Measurements from ENCODE around the gene KLF1.
"Not testable (repeated sequence)": the region's sequence is repeated elsewhere in the genome, so short reads cannot be mapped to it uniquely, and the experiment has no call there.

The KLF1 gene

GRCh38 chr19:12886969-12887747, at the start of gene KLF1:
TSS of gene KLF1 (minus strand) at chr19:12887201. CDS start at chr19:12887140, 61 bp downstream.
- no peak for DNase-seq (ENCODE audit: low read depth)

GRCh38 chr19:12936582-12936981, 49.6 kb upstream of the KLF1 start:
- no peak for DNase-seq (ENCODE audit: low read depth)

GRCh38 chr19:12935071-12935470, 48.1 kb upstream of the KLF1 start:
- no peak for DNase-seq (ENCODE audit: low read depth)

GRCh38 chr19:12933287-12934072, 46.5 kb upstream of the KLF1 start, which contains the start of gene FARSA:
TSS of gene FARSA (minus strand) at chr19:12933711. CDS start at chr19:12933696, 15 bp downstream.
- DNase-seq (ENCODE audit: low read depth): peak; percentile 82

GRCh38 chr19:12932392-12933286, 45.6 kb upstream of the KLF1 start:
- DNase-seq (ENCODE audit: low read depth): no peak

DNA sequence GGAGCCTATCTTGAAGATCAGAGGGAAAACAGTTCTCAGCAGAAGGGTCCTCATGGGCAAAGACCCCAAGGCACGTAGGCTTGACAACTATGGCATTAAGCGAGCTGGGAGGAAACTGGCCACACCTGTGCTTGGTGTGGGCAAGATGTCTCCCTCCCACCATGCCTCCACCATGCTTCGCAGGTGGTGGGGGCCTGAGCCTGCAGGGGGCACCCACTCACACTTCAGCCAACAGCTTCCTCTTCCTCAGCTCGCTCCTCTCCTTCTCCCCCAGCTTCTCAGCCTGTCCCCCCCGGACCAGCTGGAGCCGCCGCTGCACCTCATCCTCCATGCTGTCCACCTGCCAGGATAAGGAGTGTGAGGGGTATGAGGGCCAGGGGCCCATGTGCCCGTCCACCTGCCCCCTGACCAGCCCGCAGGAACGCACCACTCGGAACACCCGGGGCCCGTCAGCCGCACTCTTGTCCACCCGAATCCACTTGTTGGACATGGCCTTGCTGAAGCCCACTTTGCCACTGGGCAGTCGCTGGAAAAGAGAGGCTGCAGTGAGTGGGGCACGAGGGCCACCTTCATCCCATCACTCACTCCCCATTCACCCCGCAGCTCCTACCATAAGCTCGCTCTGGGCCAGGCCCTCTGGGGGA, 43.1 kb upstream of the KLF1 start:
- DNase-seq (ENCODE audit: low read depth): no peak

- DNase-seq (ENCODE audit: low read depth): no peak
These were observed 37.8 kb upstream of the KLF1 start for GRCh38 chr19:12924621-12925310.

DNA sequence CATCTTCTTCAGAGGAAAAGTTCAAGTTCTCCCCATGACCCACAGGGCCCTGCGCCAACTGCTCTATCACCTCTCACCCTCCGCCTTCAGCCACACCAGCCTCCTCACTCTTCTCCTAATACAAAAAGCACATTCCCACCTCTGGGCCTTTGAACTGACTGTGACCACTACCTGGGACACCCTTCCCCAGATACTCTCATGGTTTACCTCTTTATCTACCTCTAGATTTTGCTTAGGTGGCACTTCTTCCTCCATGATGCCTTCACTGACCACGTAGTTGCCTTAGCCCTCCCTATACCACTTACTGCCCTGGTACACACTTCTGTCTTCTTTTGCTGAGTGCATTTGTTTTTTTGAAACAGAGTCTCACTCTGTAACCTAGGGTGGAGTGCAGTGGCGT, 36.0 kb upstream of the KLF1 start:
- no peak for DNase-seq (ENCODE audit: low read depth)

- DNase-seq (ENCODE audit: low read depth): no peak
These were observed 34.0 kb upstream of the KLF1 start for GRCh38 chr19:12921047-12921446.

DNA sequence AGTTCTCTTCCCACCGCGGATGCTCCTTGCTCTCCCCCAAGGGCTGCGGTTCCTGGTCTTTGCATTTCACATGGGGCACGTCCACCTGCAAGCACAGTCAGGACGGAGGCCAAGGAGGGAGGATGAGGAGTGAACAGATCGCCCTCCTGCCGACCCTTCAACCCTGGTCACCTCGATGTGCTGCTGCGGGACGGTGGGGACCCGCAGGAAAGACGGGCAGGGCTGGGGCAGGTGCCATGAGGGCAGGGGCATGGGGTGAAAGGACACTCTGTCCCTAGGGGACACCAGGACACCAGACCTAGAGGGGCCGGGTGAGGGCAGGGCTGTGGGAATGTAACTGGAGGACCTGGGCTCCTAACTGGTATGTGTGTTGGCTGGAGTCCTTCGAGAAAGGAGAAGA, 31.3 kb upstream of the KLF1 start:
- DNase-seq (ENCODE audit: low read depth): no peak

- DNase-seq (ENCODE audit: low read depth): not testable (repeated sequence)
These were observed 28.9 kb upstream of the KLF1 start for GRCh38 chr19:12915860-12916259.

GRCh38 chr19:12913851-12914690, 27.1 kb upstream of the KLF1 start:
- DNase-seq (ENCODE audit: low read depth): peak; percentile 26

GRCh38 chr19:12913011-12913561, 26.1 kb upstream of the KLF1 start:
- DNase-seq (ENCODE audit: low read depth): no peak

- DNase-seq (ENCODE audit: low read depth): no peak
These were observed 25.6 kb upstream of the KLF1 start for GRCh38 chr19:12912571-12912970.

- DNase-seq (ENCODE audit: low read depth): no peak
These were observed 20.2 kb upstream of the KLF1 start for GRCh38 chr19:12907166-12907565.

- no peak for DNase-seq (ENCODE audit: low read depth)
These were observed 13.0 kb upstream of the KLF1 start for GRCh38 chr19:12899891-12900518.

GRCh38 chr19:12896460-12896859, 9.5 kb upstream of the KLF1 start:
- no peak for DNase-seq (ENCODE audit: low read depth)

GRCh38 chr19:12893582-12893981, 6.6 kb upstream of the KLF1 start:
- no peak for DNase-seq (ENCODE audit: low read depth)

DNA sequence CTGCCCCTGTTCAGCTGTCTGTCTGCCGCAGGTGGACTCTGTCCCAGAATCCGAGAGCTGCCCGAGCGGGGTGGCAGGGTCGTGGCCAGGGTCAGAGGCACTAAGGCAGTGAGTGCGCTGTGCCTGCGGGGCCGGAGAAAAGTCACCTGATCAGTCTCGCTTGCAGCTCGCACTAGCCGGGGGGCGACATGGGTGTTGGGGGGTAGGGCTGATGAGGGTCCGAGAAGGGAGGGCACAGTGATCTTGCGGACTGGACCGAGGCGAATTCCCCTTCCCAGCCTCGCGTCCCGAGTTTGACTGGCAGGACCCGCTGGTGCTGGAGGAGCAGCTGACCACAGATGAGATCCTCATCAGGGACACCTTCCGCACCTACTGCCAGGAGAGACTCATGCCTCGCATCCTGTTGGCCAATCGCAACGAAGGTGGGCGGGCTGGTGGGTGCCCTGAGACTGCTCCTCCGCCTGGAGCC, 4.6 kb upstream of the KLF1 start:
- DNase-seq (ENCODE audit: low read depth): no peak

Measured in stimulated activated CD8-positive, alpha-beta memory T cell treated with anti-CD3 and anti-CD28 coated beads, Interleukin-12 subunit alpha, Interleukin-12 subunit beta, amount 100 ng/mL, for 1 hour (primary cell).